ENCODE results near the gene EPHB6.

GRCh38 chr7:142822714-142823113 lies 32.2 kb upstream of the EPHB6 start:
- TF ChIP-seq CTCF (IDR thresholded peaks at IDR 0.05) (no peak), POLR2A (IDR thresholded peaks at IDR 0.05) (no peak), POLR2AphosphoS5 (IDR thresholded peaks at IDR 0.05) (no peak)

Data from sigmoid colon (tissue), 4 donors.